SU-DHL-6 (cell line): ENCODE measurements around the gene GSDMA.

Experiments used
- H2AFZ ChIP-seq: fragments of 200-600 bp; sonication (generic); 2 replicates; pipeline ENCODE4 v1.6.1; 2014; ENCODE audit warnings: low read depth, mild to moderate bottlenecking, moderate library complexity, mixed read lengths, antibody characterized with exemption, low read length; ENCODE audit not compliant: severe bottlenecking
- H3F3A ChIP-seq: fragments of 200-600 bp; shearing (Covaris generic); 2 replicates; pipeline ENCODE4 v1.6.0; 2016; ENCODE audit warnings: antibody characterized with exemption, mild to moderate bottlenecking; ENCODE audit not compliant: insufficient read depth
- H3K27ac ChIP-seq: fragments of 200-600 bp; sonication (generic); 2 replicates; pipeline ENCODE4 v1.5.1; 2016; ENCODE audit warnings: low read depth, mild to moderate bottlenecking, low read length, moderate library complexity, mixed read lengths
- H3K27me3 ChIP-seq: fragments of 200-600 bp; sonication (generic), shearing (Covaris generic); 2 replicates; pipeline ENCODE4 v1.6.0; 2014; ENCODE audit warnings: mild to moderate bottlenecking, low read length
- H3K36me3 ChIP-seq: fragments of 200-600 bp; sonication (generic); 2 replicates; pipeline ENCODE4 v1.6.1; 2014; ENCODE audit warnings: mild to moderate bottlenecking, low read length, mixed read lengths
- H3K4me2 ChIP-seq: fragments of 300-600, 200-600 bp; shearing (Covaris generic), sonication (generic); 2 replicates; pipeline ENCODE4 v1.6.0; 2014; ENCODE audit warnings: low read length, low read depth, mild to moderate bottlenecking; ENCODE audit not compliant: poor library complexity, severe bottlenecking
- H3K4me3 ChIP-seq: fragments of 200-600 bp; sonication (generic); 2 replicates; pipeline ENCODE4 v1.5.1; 2014; ENCODE audit warnings: antibody characterized with exemption, low read length, mild to moderate bottlenecking, mixed read lengths; ENCODE audit not compliant: insufficient read depth, poor library complexity, severe bottlenecking
- H3K79me2 ChIP-seq: fragments of 200-600 bp; sonication (generic); 2 replicates; pipeline ENCODE4 v1.6.1; 2014; ENCODE audit warnings: mild to moderate bottlenecking, low read length, moderate library complexity; ENCODE audit not compliant: insufficient read depth
- H3K9ac ChIP-seq: fragments of 200-600 bp; sonication (generic); 2 replicates; pipeline ENCODE4 v1.7.0; 2014; ENCODE audit warnings: mild to moderate bottlenecking, low read length
- H3K9me2 ChIP-seq: fragments of 200-600 bp; sonication (generic); replicated peaks from 2 replicates; pipeline ENCODE4 v1.6.1; 2014; ENCODE audit warnings: low read length; ENCODE audit not compliant: insufficient read depth
- H3K9me3 ChIP-seq: fragments of 200-600 bp; sonication (generic); 2 replicates; pipeline ENCODE4 v1.6.1; 2014; ENCODE audit warnings: low read length, mixed read lengths; ENCODE audit not compliant: insufficient read depth
- H4K20me1 ChIP-seq: fragments of 200-600 bp; sonication (generic); 2 replicates; pipeline ENCODE4 v1.6.1; 2014; ENCODE audit warnings: low read depth, mild to moderate bottlenecking, antibody characterized with exemption, low read length, moderate library complexity, mixed read lengths
- CTCF ChIP-seq: fragments of 200-600 bp; sonication (generic); IDR thresholded peaks from one replicate; pipeline ENCODE4 v1.5.1; 2017; ENCODE audit warnings: antibody characterized with exemption, mild to moderate bottlenecking, low read length, moderate library complexity; ENCODE audit not compliant: insufficient read depth, poor library complexity, severe bottlenecking
- EZH2phosphoT487 ChIP-seq: fragments of 200-600 bp; sonication (generic), shearing (Covaris generic); conservative IDR thresholded peaks from 2 replicates; pipeline ENCODE4 v1.6.1; 2018; ENCODE audit warnings: mild to moderate bottlenecking, antibody characterized with exemption, low read length, moderate library complexity, mixed read lengths

GSDMA gene

GRCh38 chr17:39981207-39981741 lies 18.5 kb downstream of the GSDMA start:
- TF ChIP-seq CTCF = no peak
- TF ChIP-seq EZH2phosphoT487 = no peak
- no peaks in the 10 kb centered on the region for H3K9me3 ChIP-seq
- H3K27ac ChIP-seq = peak overlapping the region; percentile 46; the same call in 1 of the 2 replicates
- H3K27me3 ChIP-seq = no peaks in the 10 kb centered on the region
- H2AFZ ChIP-seq = no peak overlapping the region
- H3K9ac ChIP-seq = peak overlapping the region; percentile 93
- H3K9me2 ChIP-seq = no peaks in the 10 kb centered on the region
- peaks cover 4% of the 10 kb centered on the region; the same call in 1 of the 2 replicates for H3K36me3 ChIP-seq
- H3K79me2 ChIP-seq = peaks cover 31% of the 10 kb centered on the region
- H3K4me3 ChIP-seq = peak overlapping the region; percentile 73
- peaks cover 8% of the 10 kb centered on the region; the same call in 1 of the 2 replicates for H4K20me1 ChIP-seq
- peak overlapping the region; percentile 94 for H3K4me2 ChIP-seq
- no peaks in the 10 kb centered on the region; the same call in 1 of the 2 replicates for H3F3A ChIP-seq

- Histone ChIP-seq H2AFZ (no peak overlapping the region), H3K9me2 (no peaks in the 10 kb centered on the region), H3K4me3 (peak overlapping the region; percentile 73), H3K36me3 (peaks cover 9% of the 10 kb centered on the region), H3K79me2 (peaks cover 31% of the 10 kb centered on the region), H3K9ac (peak overlapping the region; percentile 93), H3K9me3 (no peaks in the 10 kb centered on the region), H3K4me2 (peak overlapping the region; percentile 94), H4K20me1 (peaks cover 8% of the 10 kb centered on the region; the same call in 1 of the 2 replicates), H3F3A (no peaks in the 10 kb centered on the region; the same call in 1 of the 2 replicates), H3K27ac (no peak overlapping the region), H3K27me3 (no peaks in the 10 kb centered on the region)
- no peak for TF ChIP-seq CTCF
- TF ChIP-seq EZH2phosphoT487 = no peak
These were observed 19.1 kb downstream of the GSDMA start for GRCh38 chr17:39981766-39982375.

- Histone ChIP-seq H4K20me1 (no peaks in the 10 kb centered on the region), H3K9ac (no peak overlapping the region), H3K9me3 (no peaks in the 10 kb centered on the region), H3K4me3 (no peak overlapping the region), H3K9me2 (no peaks in the 10 kb centered on the region), H2AFZ (no peak overlapping the region), H3K79me2 (peaks cover 5% of the 10 kb centered on the region), H3F3A (no peaks in the 10 kb centered on the region; the same call in 1 of the 2 replicates), H3K4me2 (no peak overlapping the region), H3K36me3 (peaks cover 33% of the 10 kb centered on the region), H3K27ac (no peak overlapping the region), H3K27me3 (no peaks in the 10 kb centered on the region)
- TF ChIP-seq CTCF (no peak), EZH2phosphoT487 (no peak)
These were observed 25.5 kb downstream of the GSDMA start for GRCh38 chr17:39988206-39988810.
